Osteoblast (primary cell): ENCODE data around the gene FGF4. TPM values are rescaled to one million over a fixed set of nuclear protein-coding genes. Genes with fewer than 3 reads are reported as not detected.

Experiments
- DNase-seq: peaks from one replicate; pipeline ENCODE4 v3.0.0; 2011; ENCODE audit warnings: low spot score, mixed read lengths; ENCODE audit not compliant: insufficient read length; ENCODE audit errors: missing footprints
- H2AFZ ChIP-seq: 2 replicates; pipeline ENCODE4 v1.6.0; 2011; ENCODE audit warnings: mild to moderate bottlenecking, low read length
- H3K27ac ChIP-seq: 2 replicates; pipeline ENCODE4 v1.5.1; 2011; ENCODE audit warnings: mild to moderate bottlenecking, low read depth, low read length, moderate library complexity
- H3K27me3 ChIP-seq: 2 replicates; pipeline ENCODE4 v1.6.0; 2012; ENCODE audit warnings: mild to moderate bottlenecking, control low read depth, inconsistent platforms, low read length, moderate library complexity; ENCODE audit not compliant: insufficient read depth
- H3K36me3 ChIP-seq: 2 replicates; pipeline ENCODE4 v1.5.1; 2011; ENCODE audit warnings: mild to moderate bottlenecking, low read length, control low read depth, moderate library complexity; ENCODE audit not compliant: insufficient read depth
- H3K4me1 ChIP-seq: 2 replicates; pipeline ENCODE4 v1.5.1; 2011; ENCODE audit warnings: mild to moderate bottlenecking, low read length, control low read depth, moderate library complexity; ENCODE audit not compliant: insufficient read depth
- H3K4me2 ChIP-seq: 2 replicates; pipeline ENCODE4 v1.6.0; 2011; ENCODE audit warnings: mild to moderate bottlenecking, low read length; ENCODE audit not compliant: insufficient read depth
- H3K4me3 ChIP-seq: fragments of 200-600 bp; sonication (generic); 3 replicates; pipeline ENCODE4 v1.5.1; 2012; ENCODE audit warnings: mild to moderate bottlenecking, low read length, inconsistent platforms; ENCODE audit not compliant: insufficient read depth
- H3K79me2 ChIP-seq: 2 replicates; pipeline ENCODE4 v1.6.0; 2012; ENCODE audit warnings: mild to moderate bottlenecking, low read length, control low read depth, inconsistent platforms; ENCODE audit not compliant: insufficient read depth
- H3K9me3 ChIP-seq: 2 replicates; pipeline ENCODE4 v1.5.1; 2011; ENCODE audit warnings: low read depth, low read length, control low read depth
- H4K20me1 ChIP-seq: 2 replicates; pipeline ENCODE4 v1.6.0; 2012; ENCODE audit warnings: mild to moderate bottlenecking, low read length, control low read depth; ENCODE audit not compliant: insufficient read depth
- total RNA-seq: library from RNA; depleted of rRNA; stranded (reverse); fragments of >200 nt; gene quantifications from 2 replicates; pipeline ENCODE4 v1.2.3, GENCODE V29; 2012
- TF ChIP-seq, protein P1 (sequence below): IDR thresholded peaks from 2 replicates; pipeline ENCODE4 v1.5.1; 2011; ENCODE audit warnings: mild to moderate bottlenecking, low read depth, low read length, moderate library complexity; ENCODE audit errors: extremely low read depth

The FGF4 gene
- total RNA-seq, 1 donor = not detected

DNA sequence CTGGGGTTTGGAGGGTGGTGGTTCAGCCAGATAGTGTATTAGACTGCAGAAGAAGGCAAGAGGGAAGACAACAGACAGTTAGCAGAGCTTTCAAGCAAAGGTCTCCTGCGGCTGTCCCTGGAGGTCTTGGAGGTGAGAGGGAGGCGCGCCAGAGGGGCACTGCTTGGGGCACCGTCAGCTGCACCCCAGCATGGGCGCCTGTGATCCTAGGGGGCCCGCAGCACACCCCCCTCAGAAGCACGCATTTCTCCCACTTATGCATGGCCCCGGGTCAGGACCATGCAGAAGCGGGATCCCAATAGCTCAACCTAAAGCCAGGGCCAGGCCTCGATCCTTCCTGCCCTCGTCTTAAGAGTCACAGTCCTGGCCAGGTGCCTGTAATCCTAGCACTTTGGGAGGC is 26.5 kb downstream of the FGF4 start:
- Histone ChIP-seq H3K4me2 (no peak overlapping the region), H3K27ac (no peak overlapping the region), H3K9me3 (no peaks in the 10 kb centered on the region), H2AFZ (no peak overlapping the region), H3K36me3 (no peaks in the 10 kb centered on the region), H4K20me1 (no peaks in the 10 kb centered on the region), H3K27me3 (peaks cover 10% of the 10 kb centered on the region), H3K4me1 (peaks cover 6% of the 10 kb centered on the region), H3K4me3 (no peak overlapping the region), H3K79me2 (no peaks in the 10 kb centered on the region)
- TF ChIP-seq, protein P1, sequence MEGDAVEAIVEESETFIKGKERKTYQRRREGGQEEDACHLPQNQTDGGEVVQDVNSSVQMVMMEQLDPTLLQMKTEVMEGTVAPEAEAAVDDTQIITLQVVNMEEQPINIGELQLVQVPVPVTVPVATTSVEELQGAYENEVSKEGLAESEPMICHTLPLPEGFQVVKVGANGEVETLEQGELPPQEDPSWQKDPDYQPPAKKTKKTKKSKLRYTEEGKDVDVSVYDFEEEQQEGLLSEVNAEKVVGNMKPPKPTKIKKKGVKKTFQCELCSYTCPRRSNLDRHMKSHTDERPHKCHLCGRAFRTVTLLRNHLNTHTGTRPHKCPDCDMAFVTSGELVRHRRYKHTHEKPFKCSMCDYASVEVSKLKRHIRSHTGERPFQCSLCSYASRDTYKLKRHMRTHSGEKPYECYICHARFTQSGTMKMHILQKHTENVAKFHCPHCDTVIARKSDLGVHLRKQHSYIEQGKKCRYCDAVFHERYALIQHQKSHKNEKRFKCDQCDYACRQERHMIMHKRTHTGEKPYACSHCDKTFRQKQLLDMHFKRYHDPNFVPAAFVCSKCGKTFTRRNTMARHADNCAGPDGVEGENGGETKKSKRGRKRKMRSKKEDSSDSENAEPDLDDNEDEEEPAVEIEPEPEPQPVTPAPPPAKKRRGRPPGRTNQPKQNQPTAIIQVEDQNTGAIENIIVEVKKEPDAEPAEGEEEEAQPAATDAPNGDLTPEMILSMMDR = no peak
- DNase-seq = peak; percentile 51

DNA sequence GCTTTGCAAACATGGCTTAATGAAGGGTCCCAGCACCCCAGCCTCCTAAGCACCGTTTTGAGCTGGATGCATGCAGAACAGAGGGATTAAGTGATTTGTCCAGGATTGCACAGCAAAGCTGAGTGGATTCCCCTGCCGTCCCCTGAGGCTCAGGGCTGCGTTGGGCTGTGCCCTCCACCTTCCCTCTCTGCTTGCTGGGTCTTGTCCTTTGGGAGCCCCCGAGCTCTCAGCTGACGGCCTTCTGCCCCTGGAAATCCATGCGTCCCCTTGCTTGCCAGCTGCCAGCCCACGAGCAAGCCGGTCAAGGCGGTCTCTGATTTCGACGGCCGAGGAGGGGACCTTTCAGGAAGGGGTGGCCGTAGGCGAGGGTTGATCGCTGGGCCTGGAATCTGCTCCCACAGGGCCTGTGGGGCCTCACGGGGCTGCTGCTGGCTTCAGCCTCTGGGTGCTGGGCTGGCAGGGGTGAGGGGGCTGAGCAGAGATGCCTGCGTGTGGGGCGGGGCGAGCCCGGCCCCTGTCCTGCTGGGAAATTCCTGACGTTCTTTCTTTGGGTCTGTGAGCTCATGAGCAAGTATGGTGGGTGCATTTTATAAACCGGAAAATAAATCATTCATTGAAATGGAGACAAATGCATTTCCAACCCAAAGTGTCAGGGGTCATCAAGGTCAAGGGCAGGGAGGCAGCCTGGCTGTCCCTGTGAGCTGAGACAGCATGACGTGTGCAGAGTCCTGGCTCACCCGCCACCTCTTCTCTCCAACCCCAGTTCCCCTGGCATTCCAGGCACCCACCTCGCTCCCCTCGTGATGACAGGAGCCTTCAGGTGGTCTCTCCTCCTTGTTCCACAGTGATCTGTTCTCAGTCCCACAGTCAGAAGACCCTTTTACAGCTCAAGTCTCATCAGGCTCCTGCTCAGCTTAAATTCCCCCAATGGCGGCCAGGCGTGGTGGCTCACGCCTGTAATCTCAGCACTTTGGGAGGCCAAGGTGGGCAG is 28.1 kb downstream of the FGF4 start:
- Histone ChIP-seq H3K27me3 (peaks cover 8% of the 10 kb centered on the region), H3K4me1 (peaks cover 6% of the 10 kb centered on the region), H3K27ac (no peak overlapping the region), H3K4me2 (no peak overlapping the region), H4K20me1 (no peaks in the 10 kb centered on the region), H3K4me3 (no peak overlapping the region), H3K9me3 (no peaks in the 10 kb centered on the region), H3K36me3 (no peaks in the 10 kb centered on the region), H3K79me2 (no peaks in the 10 kb centered on the region), H2AFZ (no peak overlapping the region)
- peak; percentile 73 for DNase-seq
- TF ChIP-seq, protein P1 = no peak

DNA sequence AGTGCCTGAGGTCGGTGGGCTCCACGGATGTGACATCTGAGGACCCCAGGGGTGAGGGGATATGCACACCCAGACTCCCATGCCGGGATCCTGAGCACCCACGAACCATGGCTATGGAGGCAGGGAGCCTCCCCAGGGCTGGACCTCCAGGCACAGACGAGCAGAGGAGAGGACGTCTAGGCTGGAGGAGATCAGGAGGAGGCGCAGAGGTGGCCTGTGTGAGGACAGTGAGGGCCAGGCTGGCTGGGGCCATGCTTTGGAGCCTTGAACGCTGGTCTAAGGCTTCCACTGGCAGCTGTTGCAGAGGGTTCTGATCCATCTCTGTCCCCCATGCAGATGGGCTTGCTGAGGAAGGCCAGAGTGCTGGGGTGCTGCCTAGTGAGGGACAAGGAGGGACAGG is 29.0 kb downstream of the FGF4 start:
- Histone ChIP-seq H3K36me3 (no peaks in the 10 kb centered on the region), H3K4me3 (no peak overlapping the region), H4K20me1 (no peaks in the 10 kb centered on the region), H3K27ac (no peak overlapping the region), H2AFZ (no peak overlapping the region), H3K4me2 (no peak overlapping the region), H3K4me1 (peaks cover 6% of the 10 kb centered on the region), H3K9me3 (no peaks in the 10 kb centered on the region), H3K79me2 (no peaks in the 10 kb centered on the region), H3K27me3 (peaks cover 11% of the 10 kb centered on the region)
- DNase-seq = no peak
- TF ChIP-seq, protein P1 = no peak

DNA sequence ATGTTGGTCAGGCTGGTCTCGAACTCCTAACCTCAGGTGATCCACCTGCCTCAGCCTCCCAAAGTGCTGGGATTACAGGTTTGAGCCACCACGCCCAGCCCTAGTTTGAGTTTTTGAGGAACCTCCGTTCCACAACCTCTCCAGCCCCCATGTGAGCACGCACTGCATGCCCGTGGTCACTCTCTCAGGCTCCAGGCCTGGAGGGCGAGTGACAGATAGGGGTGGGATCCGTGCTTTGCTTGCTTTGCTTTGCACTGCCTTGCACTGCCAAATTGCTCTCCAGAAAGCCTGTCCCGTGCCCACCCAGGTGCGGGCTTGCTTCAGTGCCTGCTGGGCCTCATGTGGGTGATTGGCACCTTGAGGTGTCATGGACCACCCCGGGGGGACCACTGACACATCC is 29.9 kb downstream of the FGF4 start:
- no peak for DNase-seq
- Histone ChIP-seq H3K9me3 (no peaks in the 10 kb centered on the region), H3K4me2 (no peak overlapping the region), H3K4me3 (no peak overlapping the region), H3K27ac (no peak overlapping the region), H3K79me2 (no peaks in the 10 kb centered on the region), H4K20me1 (no peaks in the 10 kb centered on the region), H3K4me1 (peaks cover 6% of the 10 kb centered on the region), H3K27me3 (peaks cover 12% of the 10 kb centered on the region), H2AFZ (no peak overlapping the region), H3K36me3 (no peaks in the 10 kb centered on the region)
- TF ChIP-seq, protein P1 = no peak
